ENCODE data around the gene DOK6. TPM values are rescaled to one million over a fixed set of nuclear protein-coding genes. Genes with fewer than 3 reads are reported as not detected.
A peak's percentile ranks its signal among the peaks of the same experiment; 100 is the strongest.

Gene DOK6
- total and polyA plus RNA-seq, 2 of the 13 experiments (the other 11 are each of a cell fraction or from before 2014, with no cell fraction given) = 17.0 to 17.2 TPM

DNA sequence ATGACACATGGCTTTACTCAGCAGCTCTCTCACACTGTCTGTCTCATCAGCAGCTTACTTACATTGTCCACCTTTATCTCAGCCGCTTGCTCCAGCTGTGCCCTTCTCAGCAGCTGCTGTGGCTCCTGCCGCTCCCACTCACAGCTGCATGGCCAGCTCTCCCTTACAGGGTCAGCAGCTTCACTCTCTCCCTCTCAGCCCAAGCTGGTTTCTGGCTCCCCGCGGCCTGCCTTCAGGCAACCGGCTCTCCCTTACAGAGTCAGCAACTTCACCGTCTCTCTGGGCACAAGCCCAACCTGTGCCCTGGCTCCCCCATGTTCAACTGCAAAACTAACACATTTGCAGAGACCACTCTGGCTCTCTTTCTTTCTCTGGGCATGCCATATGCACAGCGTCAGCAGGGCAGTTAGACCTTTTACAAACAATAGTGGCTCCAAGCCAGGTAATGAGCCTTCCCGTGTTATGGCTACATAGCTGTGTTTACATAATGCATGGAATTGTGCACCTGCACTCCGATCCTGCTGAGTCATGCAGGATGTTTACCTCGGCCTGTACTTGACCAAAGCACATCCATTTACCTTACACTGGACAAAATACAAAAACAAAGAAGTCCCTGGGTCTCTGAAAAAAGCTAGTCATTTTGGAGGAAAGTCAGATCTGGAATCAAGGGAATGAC, 167.3 kb downstream of the DOK6 start (continued):
- TF ChIP-seq, protein P1, sequence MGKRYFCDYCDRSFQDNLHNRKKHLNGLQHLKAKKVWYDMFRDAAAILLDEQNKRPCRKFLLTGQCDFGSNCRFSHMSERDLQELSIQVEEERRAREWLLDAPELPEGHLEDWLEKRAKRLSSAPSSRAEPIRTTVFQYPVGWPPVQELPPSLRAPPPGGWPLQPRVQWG (CRISPR knock-in tag; IDR thresholded peaks at IDR 0.05; ENCODE audit: borderline replicate concordance, low read depth) = no peak
- TF ChIP-seq ZNF652 (CRISPR knock-in tag; IDR thresholded peaks at IDR 0.05; ENCODE audit: borderline replicate concordance, low read depth) (no peak), KDM1A (CRISPR knock-in tag; IDR thresholded peaks at IDR 0.05) (0 out of 2 replicates have a peak, but pooled peaks have one; percentile 18), BORCS8-MEF2B (CRISPR knock-in tag; IDR thresholded peaks at IDR 0.05) (no peak), SIN3A (IDR thresholded peaks at IDR 0.05; ENCODE audit: borderline replicate concordance, low read depth, low read length) (no peak), MLLT10 (CRISPR knock-in tag; IDR thresholded peaks at IDR 0.05) (no peak), ZSCAN31 (CRISPR knock-in tag; IDR thresholded peaks at IDR 0.05; ENCODE audit: low read depth) (peak; percentile 100), SMAD1 (CRISPR knock-in tag; IDR thresholded peaks at IDR 0.05; ENCODE audit: borderline replicate concordance, low read depth) (no peak), ZNF430 (CRISPR knock-in tag; IDR thresholded peaks at IDR 0.05) (no peak), ZNF17 (CRISPR knock-in tag; IDR thresholded peaks at IDR 0.05) (no peak)
- TF ChIP-seq, protein P2, sequence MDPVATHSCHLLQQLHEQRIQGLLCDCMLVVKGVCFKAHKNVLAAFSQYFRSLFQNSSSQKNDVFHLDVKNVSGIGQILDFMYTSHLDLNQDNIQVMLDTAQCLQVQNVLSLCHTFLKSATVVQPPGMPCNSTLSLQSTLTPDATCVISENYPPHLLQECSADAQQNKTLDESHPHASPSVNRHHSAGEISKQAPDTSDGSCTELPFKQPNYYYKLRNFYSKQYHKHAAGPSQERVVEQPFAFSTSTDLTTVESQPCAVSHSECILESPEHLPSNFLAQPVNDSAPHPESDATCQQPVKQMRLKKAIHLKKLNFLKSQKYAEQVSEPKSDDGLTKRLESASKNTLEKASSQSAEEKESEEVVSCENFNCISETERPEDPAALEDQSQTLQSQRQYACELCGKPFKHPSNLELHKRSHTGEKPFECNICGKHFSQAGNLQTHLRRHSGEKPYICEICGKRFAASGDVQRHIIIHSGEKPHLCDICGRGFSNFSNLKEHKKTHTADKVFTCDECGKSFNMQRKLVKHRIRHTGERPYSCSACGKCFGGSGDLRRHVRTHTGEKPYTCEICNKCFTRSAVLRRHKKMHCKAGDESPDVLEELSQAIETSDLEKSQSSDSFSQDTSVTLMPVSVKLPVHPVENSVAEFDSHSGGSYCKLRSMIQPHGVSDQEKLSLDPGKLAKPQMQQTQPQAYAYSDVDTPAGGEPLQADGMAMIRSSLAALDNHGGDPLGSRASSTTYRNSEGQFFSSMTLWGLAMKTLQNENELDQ (CRISPR knock-in tag; IDR thresholded peaks at IDR 0.05; ENCODE audit: borderline replicate concordance) = no peak
- TF ChIP-seq, protein P3, sequence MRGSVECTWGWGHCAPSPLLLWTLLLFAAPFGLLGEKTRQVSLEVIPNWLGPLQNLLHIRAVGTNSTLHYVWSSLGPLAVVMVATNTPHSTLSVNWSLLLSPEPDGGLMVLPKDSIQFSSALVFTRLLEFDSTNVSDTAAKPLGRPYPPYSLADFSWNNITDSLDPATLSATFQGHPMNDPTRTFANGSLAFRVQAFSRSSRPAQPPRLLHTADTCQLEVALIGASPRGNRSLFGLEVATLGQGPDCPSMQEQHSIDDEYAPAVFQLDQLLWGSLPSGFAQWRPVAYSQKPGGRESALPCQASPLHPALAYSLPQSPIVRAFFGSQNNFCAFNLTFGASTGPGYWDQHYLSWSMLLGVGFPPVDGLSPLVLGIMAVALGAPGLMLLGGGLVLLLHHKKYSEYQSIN (CRISPR knock-in tag; IDR thresholded peaks at IDR 0.05; ENCODE audit: borderline replicate concordance) = no peak
- TF ChIP-seq, protein P4, sequence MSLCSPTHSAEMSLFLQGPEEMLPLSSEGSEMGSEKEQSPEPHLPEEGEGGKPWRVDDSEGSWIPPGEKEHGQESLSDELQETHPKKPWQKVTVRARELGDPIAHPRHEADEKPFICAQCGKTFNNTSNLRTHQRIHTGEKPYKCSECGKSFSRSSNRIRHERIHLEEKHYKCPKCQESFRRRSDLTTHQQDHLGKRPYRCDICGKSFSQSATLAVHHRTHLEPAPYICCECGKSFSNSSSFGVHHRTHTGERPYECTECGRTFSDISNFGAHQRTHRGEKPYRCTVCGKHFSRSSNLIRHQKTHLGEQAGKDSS (CRISPR knock-in tag; IDR thresholded peaks at IDR 0.05; ENCODE audit: borderline replicate concordance, low read depth) = no peak
- TF ChIP-seq, protein P5, sequence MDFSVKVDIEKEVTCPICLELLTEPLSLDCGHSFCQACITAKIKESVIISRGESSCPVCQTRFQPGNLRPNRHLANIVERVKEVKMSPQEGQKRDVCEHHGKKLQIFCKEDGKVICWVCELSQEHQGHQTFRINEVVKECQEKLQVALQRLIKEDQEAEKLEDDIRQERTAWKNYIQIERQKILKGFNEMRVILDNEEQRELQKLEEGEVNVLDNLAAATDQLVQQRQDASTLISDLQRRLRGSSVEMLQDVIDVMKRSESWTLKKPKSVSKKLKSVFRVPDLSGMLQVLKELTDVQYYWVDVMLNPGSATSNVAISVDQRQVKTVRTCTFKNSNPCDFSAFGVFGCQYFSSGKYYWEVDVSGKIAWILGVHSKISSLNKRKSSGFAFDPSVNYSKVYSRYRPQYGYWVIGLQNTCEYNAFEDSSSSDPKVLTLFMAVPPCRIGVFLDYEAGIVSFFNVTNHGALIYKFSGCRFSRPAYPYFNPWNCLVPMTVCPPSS (IDR thresholded peaks at IDR 0.05) = no peak
- TF ChIP-seq, protein P6, sequence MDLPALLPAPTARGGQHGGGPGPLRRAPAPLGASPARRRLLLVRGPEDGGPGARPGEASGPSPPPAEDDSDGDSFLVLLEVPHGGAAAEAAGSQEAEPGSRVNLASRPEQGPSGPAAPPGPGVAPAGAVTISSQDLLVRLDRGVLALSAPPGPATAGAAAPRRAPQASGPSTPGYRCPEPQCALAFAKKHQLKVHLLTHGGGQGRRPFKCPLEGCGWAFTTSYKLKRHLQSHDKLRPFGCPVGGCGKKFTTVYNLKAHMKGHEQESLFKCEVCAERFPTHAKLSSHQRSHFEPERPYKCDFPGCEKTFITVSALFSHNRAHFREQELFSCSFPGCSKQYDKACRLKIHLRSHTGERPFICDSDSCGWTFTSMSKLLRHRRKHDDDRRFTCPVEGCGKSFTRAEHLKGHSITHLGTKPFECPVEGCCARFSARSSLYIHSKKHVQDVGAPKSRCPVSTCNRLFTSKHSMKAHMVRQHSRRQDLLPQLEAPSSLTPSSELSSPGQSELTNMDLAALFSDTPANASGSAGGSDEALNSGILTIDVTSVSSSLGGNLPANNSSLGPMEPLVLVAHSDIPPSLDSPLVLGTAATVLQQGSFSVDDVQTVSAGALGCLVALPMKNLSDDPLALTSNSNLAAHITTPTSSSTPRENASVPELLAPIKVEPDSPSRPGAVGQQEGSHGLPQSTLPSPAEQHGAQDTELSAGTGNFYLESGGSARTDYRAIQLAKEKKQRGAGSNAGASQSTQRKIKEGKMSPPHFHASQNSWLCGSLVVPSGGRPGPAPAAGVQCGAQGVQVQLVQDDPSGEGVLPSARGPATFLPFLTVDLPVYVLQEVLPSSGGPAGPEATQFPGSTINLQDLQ (CRISPR knock-in tag; IDR thresholded peaks at IDR 0.05) = no peak
